GM23248 (cell line): ENCODE results near the gene ODC1.

Source experiments
- EZH2 ChIP-seq: fragments of 200-600 bp; sonication (generic); IDR thresholded peaks from 2 replicates; pipeline ENCODE4 v1.6.1; 2018; ENCODE audit warnings: antibody characterized with exemption, mild to moderate bottlenecking; ENCODE audit not compliant: insufficient read depth, poor library complexity, severe bottlenecking
- EZH2phosphoT487 ChIP-seq: fragments of 200-600 bp; sonication (generic); IDR thresholded peaks from 2 replicates; pipeline ENCODE4 v1.6.1; 2018; ENCODE audit warnings: antibody characterized with exemption, moderate library complexity, mild to moderate bottlenecking, low read depth; ENCODE audit not compliant: insufficient read depth

- TF ChIP-seq EZH2phosphoT487 (no peak), EZH2 (no peak)
Measured at GRCh38 chr2:10436583-10437110, 11.5 kb downstream of the ODC1 start.
